ENCODE results near the gene PIP4P1. TPM values are rescaled to one million over a fixed set of nuclear protein-coding genes. Genes with fewer than 3 reads are reported as not detected.

Gene PIP4P1
- total and polyA plus RNA-seq, 2 experiments from 2014 or later = 20.9 to 26.4 TPM

DNA sequence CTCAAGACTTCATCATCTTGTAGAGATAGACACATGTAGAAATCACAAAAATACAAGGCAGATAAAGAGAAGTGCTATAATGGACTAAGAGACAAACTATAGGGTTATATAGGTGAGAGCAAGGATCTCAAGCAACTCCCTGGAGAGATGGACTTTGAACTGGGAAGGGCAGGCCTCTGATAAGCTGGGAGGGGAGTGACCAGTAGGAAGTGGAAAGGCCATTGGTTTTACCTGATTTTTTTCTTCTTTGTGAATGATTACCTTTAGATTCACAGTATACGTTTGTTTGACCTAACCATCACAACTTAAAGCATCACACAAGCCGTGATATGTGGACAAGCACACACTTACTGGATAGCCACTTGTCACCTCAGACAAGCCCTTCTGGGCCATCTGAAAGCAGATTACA lies 42.7 kb downstream of the PIP4P1 start:
- H3K4me2 ChIP-seq = no peak overlapping the region
- H3K4me1 Mint-ChIP-seq = peaks cover 25% of the 10 kb centered on the region
- peaks cover 7% of the 10 kb centered on the region; the same call in 1 of the 2 replicates for H3K27me3 ChIP-seq (ENCODE audit: insufficient read depth)
- no peaks in the 10 kb centered on the region for H3K36me3 ChIP-seq (ENCODE audit: insufficient read depth)
- no peak overlapping the region for H3K27ac Mint-ChIP-seq
- no peak overlapping the region for H3K27ac ChIP-seq (ENCODE audit: low read depth)
- no peak for TF ChIP-seq JUNB (IDR thresholded peaks at IDR 0.05; ENCODE audit: unreplicated experiment)
- DNase-seq (ENCODE audit: low spot score) = no peak
- H3K4me3 ChIP-seq = no peak overlapping the region
- no peak overlapping the region for H2AFZ ChIP-seq
- no peaks in the 10 kb centered on the region for H3K9me2 ChIP-seq (ENCODE audit: insufficient read depth)
- H4K20me1 ChIP-seq (replicated peaks; ENCODE audit: insufficient read depth) = no peaks in the 10 kb centered on the region
- peaks cover 6% of the 10 kb centered on the region for H3K27me3 Mint-ChIP-seq (ENCODE audit: insufficient read depth, low read depth, poor library complexity)
- H3F3A ChIP-seq (replicated peaks; ENCODE audit: low read depth) = peaks cover 9% of the 10 kb centered on the region; the same call in 1 of the 2 replicates
- no peak for ATAC-seq
- no peaks in the 10 kb centered on the region; the same call in 2 of the 3 replicates for H3K36me3 Mint-ChIP-seq (ENCODE audit: low read depth)
- H3K4me3 Mint-ChIP-seq = no peak overlapping the region
- H3K79me2 ChIP-seq (replicated peaks; ENCODE audit: insufficient read depth) = no peaks in the 10 kb centered on the region
- peaks cover 27% of the 10 kb centered on the region for H3K4me1 ChIP-seq (ENCODE audit: insufficient read depth)
- H3K9me3 Mint-ChIP-seq = no peaks in the 10 kb centered on the region

DNA sequence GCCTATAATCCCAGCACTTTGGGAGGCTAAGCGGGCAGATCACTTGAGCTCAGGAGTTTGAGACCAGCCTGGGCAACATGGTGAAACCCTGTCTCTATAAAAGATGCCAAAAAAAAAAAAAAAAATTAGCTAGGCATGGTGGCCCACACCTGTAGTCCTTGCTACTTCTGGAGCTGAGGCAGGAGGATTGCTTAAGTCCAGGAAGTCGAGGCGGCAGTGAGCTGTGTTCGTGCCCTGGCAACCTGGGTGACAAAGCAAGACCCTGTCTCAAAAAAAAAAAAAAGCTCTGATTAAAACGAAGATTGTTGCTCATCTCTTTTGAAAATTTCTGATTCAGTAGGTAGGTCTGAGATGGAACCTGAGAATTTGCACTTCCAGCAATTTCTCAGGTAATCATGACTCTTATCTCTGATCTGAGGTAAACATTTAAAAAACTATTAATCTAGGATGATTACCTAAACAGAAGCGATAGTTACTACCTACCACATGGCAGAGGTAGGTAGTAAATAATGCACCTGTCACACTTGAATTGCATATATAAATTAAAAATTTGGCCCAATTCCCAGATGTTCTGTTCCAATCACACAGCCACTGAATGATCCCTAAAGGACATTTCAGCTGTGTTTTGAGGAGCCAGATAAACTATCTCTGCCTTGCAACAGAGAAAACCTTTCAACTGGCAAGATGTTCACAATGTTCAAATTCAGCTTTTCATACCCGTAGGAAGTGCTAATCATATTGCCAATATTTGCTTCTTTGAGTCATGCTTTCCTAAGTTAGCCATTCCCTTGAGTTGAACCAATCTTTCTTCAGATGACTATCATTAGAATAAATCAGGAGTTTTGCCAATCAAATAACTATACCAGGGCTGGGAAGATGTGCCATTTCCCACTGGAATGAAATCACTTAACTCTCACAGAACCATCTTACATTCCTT lies 43.7 kb downstream of the PIP4P1 start:
- no peak overlapping the region for H3K4me3 Mint-ChIP-seq
- peaks cover 25% of the 10 kb centered on the region for H3K4me1 Mint-ChIP-seq
- ATAC-seq (no peak), DNase-seq (ENCODE audit: low spot score) (no peak)
- no peaks in the 10 kb centered on the region for H3K79me2 ChIP-seq (replicated peaks; ENCODE audit: insufficient read depth)
- no peak overlapping the region for H3K27ac ChIP-seq (ENCODE audit: low read depth)
- no peak overlapping the region for H2AFZ ChIP-seq
- H3K27ac Mint-ChIP-seq = no peak overlapping the region
- H3K27me3 ChIP-seq (ENCODE audit: insufficient read depth) = peaks cover 7% of the 10 kb centered on the region; the same call in 1 of the 2 replicates
- H3K27me3 Mint-ChIP-seq (ENCODE audit: insufficient read depth, low read depth, poor library complexity) = peaks cover 9% of the 10 kb centered on the region
- no peaks in the 10 kb centered on the region; the same call in 2 of the 3 replicates for H3K36me3 Mint-ChIP-seq (ENCODE audit: low read depth)
- no peak overlapping the region for H3K4me3 ChIP-seq
- no peak overlapping the region for H3K4me2 ChIP-seq
- no peaks in the 10 kb centered on the region for H3K9me3 Mint-ChIP-seq
- H3K4me1 ChIP-seq (ENCODE audit: insufficient read depth) = peaks cover 19% of the 10 kb centered on the region
- no peaks in the 10 kb centered on the region for H4K20me1 ChIP-seq (replicated peaks; ENCODE audit: insufficient read depth)
- no peaks in the 10 kb centered on the region for H3K9me2 ChIP-seq (ENCODE audit: insufficient read depth)
- H3F3A ChIP-seq (replicated peaks; ENCODE audit: low read depth) = peaks cover 9% of the 10 kb centered on the region; the same call in 1 of the 2 replicates
- H3K36me3 ChIP-seq (ENCODE audit: insufficient read depth) = no peaks in the 10 kb centered on the region
- TF ChIP-seq, protein P1, sequence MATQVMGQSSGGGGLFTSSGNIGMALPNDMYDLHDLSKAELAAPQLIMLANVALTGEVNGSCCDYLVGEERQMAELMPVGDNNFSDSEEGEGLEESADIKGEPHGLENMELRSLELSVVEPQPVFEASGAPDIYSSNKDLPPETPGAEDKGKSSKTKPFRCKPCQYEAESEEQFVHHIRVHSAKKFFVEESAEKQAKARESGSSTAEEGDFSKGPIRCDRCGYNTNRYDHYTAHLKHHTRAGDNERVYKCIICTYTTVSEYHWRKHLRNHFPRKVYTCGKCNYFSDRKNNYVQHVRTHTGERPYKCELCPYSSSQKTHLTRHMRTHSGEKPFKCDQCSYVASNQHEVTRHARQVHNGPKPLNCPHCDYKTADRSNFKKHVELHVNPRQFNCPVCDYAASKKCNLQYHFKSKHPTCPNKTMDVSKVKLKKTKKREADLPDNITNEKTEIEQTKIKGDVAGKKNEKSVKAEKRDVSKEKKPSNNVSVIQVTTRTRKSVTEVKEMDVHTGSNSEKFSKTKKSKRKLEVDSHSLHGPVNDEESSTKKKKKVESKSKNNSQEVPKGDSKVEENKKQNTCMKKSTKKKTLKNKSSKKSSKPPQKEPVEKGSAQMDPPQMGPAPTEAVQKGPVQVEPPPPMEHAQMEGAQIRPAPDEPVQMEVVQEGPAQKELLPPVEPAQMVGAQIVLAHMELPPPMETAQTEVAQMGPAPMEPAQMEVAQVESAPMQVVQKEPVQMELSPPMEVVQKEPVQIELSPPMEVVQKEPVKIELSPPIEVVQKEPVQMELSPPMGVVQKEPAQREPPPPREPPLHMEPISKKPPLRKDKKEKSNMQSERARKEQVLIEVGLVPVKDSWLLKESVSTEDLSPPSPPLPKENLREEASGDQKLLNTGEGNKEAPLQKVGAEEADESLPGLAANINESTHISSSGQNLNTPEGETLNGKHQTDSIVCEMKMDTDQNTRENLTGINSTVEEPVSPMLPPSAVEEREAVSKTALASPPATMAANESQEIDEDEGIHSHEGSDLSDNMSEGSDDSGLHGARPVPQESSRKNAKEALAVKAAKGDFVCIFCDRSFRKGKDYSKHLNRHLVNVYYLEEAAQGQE (IDR thresholded peaks at IDR 0.05; ENCODE audit: unreplicated experiment) = no peak
- no peak for TF ChIP-seq ZNF114 (CRISPR knock-in tag; IDR thresholded peaks at IDR 0.05)
- TF ChIP-seq, protein P2, sequence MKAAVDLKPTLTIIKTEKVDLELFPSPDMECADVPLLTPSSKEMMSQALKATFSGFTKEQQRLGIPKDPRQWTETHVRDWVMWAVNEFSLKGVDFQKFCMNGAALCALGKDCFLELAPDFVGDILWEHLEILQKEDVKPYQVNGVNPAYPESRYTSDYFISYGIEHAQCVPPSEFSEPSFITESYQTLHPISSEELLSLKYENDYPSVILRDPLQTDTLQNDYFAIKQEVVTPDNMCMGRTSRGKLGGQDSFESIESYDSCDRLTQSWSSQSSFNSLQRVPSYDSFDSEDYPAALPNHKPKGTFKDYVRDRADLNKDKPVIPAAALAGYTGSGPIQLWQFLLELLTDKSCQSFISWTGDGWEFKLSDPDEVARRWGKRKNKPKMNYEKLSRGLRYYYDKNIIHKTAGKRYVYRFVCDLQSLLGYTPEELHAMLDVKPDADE (IDR thresholded peaks at IDR 0.05) = no peak
- TF ChIP-seq EZH2 (IDR thresholded peaks at IDR 0.05; ENCODE audit: low read depth, unreplicated experiment) = no peak
- TF ChIP-seq POLR2AphosphoS5 (IDR thresholded peaks at IDR 0.05; ENCODE audit: low read depth) = no peak
- TF ChIP-seq STAT1 (IDR thresholded peaks at IDR 0.05; ENCODE audit: unreplicated experiment) = no peak
- TF ChIP-seq, protein P3, sequence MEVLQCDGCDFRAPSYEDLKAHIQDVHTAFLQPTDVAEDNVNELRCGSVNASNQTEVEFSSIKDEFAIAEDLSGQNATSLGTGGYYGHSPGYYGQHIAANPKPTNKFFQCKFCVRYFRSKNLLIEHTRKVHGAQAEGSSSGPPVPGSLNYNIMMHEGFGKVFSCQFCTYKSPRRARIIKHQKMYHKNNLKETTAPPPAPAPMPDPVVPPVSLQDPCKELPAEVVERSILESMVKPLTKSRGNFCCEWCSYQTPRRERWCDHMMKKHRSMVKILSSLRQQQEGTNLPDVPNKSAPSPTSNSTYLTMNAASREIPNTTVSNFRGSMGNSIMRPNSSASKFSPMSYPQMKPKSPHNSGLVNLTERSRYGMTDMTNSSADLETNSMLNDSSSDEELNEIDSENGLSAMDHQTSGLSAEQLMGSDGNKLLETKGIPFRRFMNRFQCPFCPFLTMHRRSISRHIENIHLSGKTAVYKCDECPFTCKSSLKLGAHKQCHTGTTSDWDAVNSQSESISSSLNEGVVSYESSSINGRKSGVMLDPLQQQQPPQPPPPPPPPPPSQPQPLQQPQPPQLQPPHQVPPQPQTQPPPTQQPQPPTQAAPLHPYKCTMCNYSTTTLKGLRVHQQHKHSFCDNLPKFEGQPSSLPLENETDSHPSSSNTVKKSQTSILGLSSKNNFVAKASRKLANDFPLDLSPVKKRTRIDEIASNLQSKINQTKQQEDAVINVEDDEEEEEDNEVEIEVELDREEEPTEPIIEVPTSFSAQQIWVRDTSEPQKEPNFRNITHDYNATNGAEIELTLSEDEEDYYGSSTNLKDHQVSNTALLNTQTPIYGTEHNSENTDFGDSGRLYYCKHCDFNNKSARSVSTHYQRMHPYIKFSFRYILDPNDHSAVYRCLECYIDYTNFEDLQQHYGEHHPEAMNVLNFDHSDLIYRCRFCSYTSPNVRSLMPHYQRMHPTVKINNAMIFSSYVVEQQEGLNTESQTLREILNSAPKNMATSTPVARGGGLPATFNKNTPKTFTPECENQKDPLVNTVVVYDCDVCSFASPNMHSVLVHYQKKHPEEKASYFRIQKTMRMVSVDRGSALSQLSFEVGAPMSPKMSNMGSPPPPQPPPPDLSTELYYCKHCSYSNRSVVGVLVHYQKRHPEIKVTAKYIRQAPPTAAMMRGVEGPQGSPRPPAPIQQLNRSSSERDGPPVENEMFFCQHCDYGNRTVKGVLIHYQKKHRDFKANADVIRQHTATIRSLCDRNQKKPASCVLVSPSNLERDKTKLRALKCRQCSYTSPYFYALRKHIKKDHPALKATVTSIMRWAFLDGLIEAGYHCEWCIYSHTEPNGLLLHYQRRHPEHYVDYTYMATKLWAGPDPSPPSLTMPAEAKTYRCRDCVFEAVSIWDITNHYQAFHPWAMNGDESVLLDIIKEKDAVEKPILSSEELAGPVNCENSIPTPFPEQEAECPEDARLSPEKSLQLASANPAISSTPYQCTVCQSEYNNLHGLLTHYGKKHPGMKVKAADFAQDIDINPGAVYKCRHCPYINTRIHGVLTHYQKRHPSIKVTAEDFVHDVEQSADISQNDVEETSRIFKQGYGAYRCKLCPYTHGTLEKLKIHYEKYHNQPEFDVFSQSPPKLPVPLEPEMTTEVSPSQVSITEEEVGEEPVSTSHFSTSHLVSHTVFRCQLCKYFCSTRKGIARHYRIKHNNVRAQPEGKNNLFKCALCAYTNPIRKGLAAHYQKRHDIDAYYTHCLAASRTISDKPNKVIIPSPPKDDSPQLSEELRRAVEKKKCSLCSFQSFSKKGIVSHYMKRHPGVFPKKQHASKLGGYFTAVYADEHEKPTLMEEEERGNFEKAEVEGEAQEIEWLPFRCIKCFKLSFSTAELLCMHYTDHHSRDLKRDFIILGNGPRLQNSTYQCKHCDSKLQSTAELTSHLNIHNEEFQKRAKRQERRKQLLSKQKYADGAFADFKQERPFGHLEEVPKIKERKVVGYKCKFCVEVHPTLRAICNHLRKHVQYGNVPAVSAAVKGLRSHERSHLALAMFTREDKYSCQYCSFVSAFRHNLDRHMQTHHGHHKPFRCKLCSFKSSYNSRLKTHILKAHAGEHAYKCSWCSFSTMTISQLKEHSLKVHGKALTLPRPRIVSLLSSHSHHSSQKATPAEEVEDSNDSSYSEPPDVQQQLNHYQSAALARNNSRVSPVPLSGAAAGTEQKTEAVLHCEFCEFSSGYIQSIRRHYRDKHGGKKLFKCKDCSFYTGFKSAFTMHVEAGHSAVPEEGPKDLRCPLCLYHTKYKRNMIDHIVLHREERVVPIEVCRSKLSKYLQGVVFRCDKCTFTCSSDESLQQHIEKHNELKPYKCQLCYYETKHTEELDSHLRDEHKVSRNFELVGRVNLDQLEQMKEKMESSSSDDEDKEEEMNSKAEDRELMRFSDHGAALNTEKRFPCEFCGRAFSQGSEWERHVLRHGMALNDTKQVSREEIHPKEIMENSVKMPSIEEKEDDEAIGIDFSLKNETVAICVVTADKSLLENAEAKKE (CRISPR knock-in tag; IDR thresholded peaks at IDR 0.05) = no peak
- no peak for TF ChIP-seq JUNB (IDR thresholded peaks at IDR 0.05; ENCODE audit: unreplicated experiment)
- no peak for TF ChIP-seq EZH2phosphoT487 (IDR thresholded peaks at IDR 0.05; ENCODE audit: unreplicated experiment)

Measured in GM23338 (cell line).